HG03457 (cell line): Measurements from ENCODE around the gene SLF1.

Experiments
- ATAC-seq: cut with Tn5 transposase; IDR thresholded peaks from one replicate; pipeline ENCODE4 v1.9.1; 2021; ENCODE audit warnings: moderate number of reproducible peaks; ENCODE audit not compliant: unreplicated experiment

The SLF1 gene

GRCh38 chr5:94707359-94707758, 88.9 kb downstream of the SLF1 start:
- ATAC-seq: no peak

GRCh38 chr5:94709277-94709676, 90.8 kb downstream of the SLF1 start:
- no peak for ATAC-seq

- no peak for ATAC-seq
These were observed 93.3 kb downstream of the SLF1 start for GRCh38 chr5:94711785-94712184.

GRCh38 chr5:94715768-94716167, 97.3 kb downstream of the SLF1 start:
- ATAC-seq: no peak

GRCh38 chr5:94725142-94725541, 106.7 kb downstream of the SLF1 start:
- ATAC-seq: no peak

- ATAC-seq: no peak
These were observed 113.0 kb downstream of the SLF1 start for GRCh38 chr5:94731471-94731870.

GRCh38 chr5:94736498-94736897, 118.0 kb downstream of the SLF1 start:
- ATAC-seq: no peak

GRCh38 chr5:94740286-94740685, 121.8 kb downstream of the SLF1 start:
- no peak for ATAC-seq

- ATAC-seq: no peak
These were observed 124.4 kb downstream of the SLF1 start for GRCh38 chr5:94742852-94743251.

- ATAC-seq: no peak
These were observed 126.4 kb downstream of the SLF1 start for GRCh38 chr5:94744906-94745305.

- ATAC-seq: peak; percentile 66
These were observed 127.6 kb downstream of the SLF1 start for GRCh38 chr5:94745786-94746730.

- ATAC-seq: peak; percentile 49
These were observed 128.3 kb downstream of the SLF1 start for GRCh38 chr5:94746731-94747124.
